Parathyroid adenoma (tissue), 2 donors: ENCODE data around the gene CCL21.

Experiments
- H2AFZ ChIP-seq: fragments of 300-600 bp; sonication (generic); one replicate; pipeline ENCODE4 v1.7.0; 2017; ENCODE audit warnings: antibody characterized with exemption, mild to moderate bottlenecking
- H3K27ac ChIP-seq: fragments of 300-600 bp; sonication (generic); one replicate; pipeline ENCODE4 v1.7.0; 2017
- H3K27me3 ChIP-seq: fragments of 300-600 bp; sonication (generic); one replicate; pipeline ENCODE4 v1.7.0; 2017; ENCODE audit warnings: low read length; ENCODE audit not compliant: control insufficient read depth, insufficient read depth
- H3K36me3 ChIP-seq: fragments of 300-600 bp; sonication (generic); one replicate; pipeline ENCODE4 v1.7.0; 2017; ENCODE audit warnings: low read length; ENCODE audit not compliant: control insufficient read depth, insufficient read depth
- H3K4me1 ChIP-seq: fragments of 300-600 bp; sonication (generic); one replicate; pipeline ENCODE4 v1.7.0; 2017; ENCODE audit warnings: control low read depth
- H3K4me2 ChIP-seq: fragments of 300-600 bp; sonication (generic); one replicate; pipeline ENCODE4 v1.7.0; 2017; ENCODE audit warnings: low read length
- H3K4me3 ChIP-seq: fragments of 300-600 bp; sonication (generic); one replicate; pipeline ENCODE4 v1.7.0; 2017; ENCODE audit warnings: low read depth, low read length
- H3K79me2 ChIP-seq: fragments of 300-600 bp; sonication (generic); one replicate; pipeline ENCODE4 v1.7.0; 2017; ENCODE audit warnings: control low read depth
- H3K9ac ChIP-seq: fragments of 300-600 bp; sonication (generic); one replicate; pipeline ENCODE4 v1.7.0; 2017; ENCODE audit warnings: mild to moderate bottlenecking
- H3K9me3 ChIP-seq: fragments of 300-600 bp; sonication (generic); one replicate; pipeline ENCODE4 v1.7.0; 2017; ENCODE audit warnings: low read length; ENCODE audit not compliant: control insufficient read depth
- CTCF ChIP-seq: fragments of 300-600 bp; sonication (generic); IDR thresholded peaks from one replicate; pipeline ENCODE4 v1.7.0; 2017; ENCODE audit warnings: antibody characterized with exemption, mild to moderate bottlenecking
- donor health status: primary hyperparathyroidism.

CCL21 gene

GRCh38 chr9:34694811-34695210 is 15.1 kb downstream of the CCL21 start:
- Histone ChIP-seq H3K79me2 (no peaks in the 10 kb centered on the region), H3K27ac (no peak overlapping the region), H3K4me1 (no peaks in the 10 kb centered on the region), H3K9ac (no peak overlapping the region), H2AFZ (no peak overlapping the region), H3K4me3 (no peak overlapping the region), H3K9me3 (no peaks in the 10 kb centered on the region), H3K36me3 (no peaks in the 10 kb centered on the region), H3K27me3 (no peaks in the 10 kb centered on the region), H3K4me2 (no peak overlapping the region)
- TF ChIP-seq CTCF = no peak

- Histone ChIP-seq H3K27ac (no peak overlapping the region), H3K4me2 (no peak overlapping the region), H3K4me3 (no peak overlapping the region), H3K36me3 (no peaks in the 10 kb centered on the region), H3K79me2 (no peaks in the 10 kb centered on the region), H3K9ac (no peak overlapping the region), H3K9me3 (no peaks in the 10 kb centered on the region), H3K27me3 (no peaks in the 10 kb centered on the region), H3K4me1 (no peaks in the 10 kb centered on the region), H2AFZ (no peak overlapping the region)
- no peak for TF ChIP-seq CTCF
These were observed 16.4 kb downstream of the CCL21 start for GRCh38 chr9:34693560-34693959.

- H2AFZ ChIP-seq = no peak overlapping the region
- H3K4me3 ChIP-seq = no peak overlapping the region
- H3K79me2 ChIP-seq = no peaks in the 10 kb centered on the region
- H3K36me3 ChIP-seq = no peaks in the 10 kb centered on the region
- no peak overlapping the region for H3K9ac ChIP-seq
- H3K4me1 ChIP-seq = no peaks in the 10 kb centered on the region
- no peak for TF ChIP-seq CTCF
- H3K27ac ChIP-seq = no peak overlapping the region
- H3K27me3 ChIP-seq = no peaks in the 10 kb centered on the region
- no peak overlapping the region for H3K4me2 ChIP-seq
- H3K9me3 ChIP-seq = no peaks in the 10 kb centered on the region
These were observed 18.0 kb downstream of the CCL21 start for GRCh38 chr9:34691936-34692315.

GRCh38 chr9:34690983-34691935 is 18.7 kb downstream of the CCL21 start, which contains the start of gene CCL19:
Gene CCL19 (minus strand): TSS chr9:34691276. CDS start chr9:34691139, 137 bp downstream.
- H3K27me3 ChIP-seq = no peaks in the 10 kb centered on the region
- no peak within 1 kb of the TSS for H3K4me3 ChIP-seq
- TF ChIP-seq CTCF = no peak
- H3K79me2 ChIP-seq = no peaks in the 10 kb centered on the region
- H2AFZ ChIP-seq = no peak within 1 kb of the TSS
- no peaks in the 10 kb centered on the region for H3K4me1 ChIP-seq
- H3K27ac ChIP-seq = no peak within 1 kb of the TSS
- no peak within 1 kb of the TSS for H3K9ac ChIP-seq
- no peaks in the 10 kb centered on the region for H3K36me3 ChIP-seq
- H3K9me3 ChIP-seq = no peaks in the 10 kb centered on the region
- H3K4me2 ChIP-seq = no peak within 1 kb of the TSS
